GM23338 (cell line): Measurements from ENCODE around the gene SCIN.

Experiments
- CREB1 ChIP-seq: fragments of 250-450 bp; sonication (Bioruptor Pico); IDR thresholded peaks from 2 replicates; pipeline ENCODE4 v1.5.0; 2020; ENCODE audit warnings: low read depth, mild to moderate bottlenecking, moderate library complexity
- TF ChIP-seq, protein P1 (sequence below), 2 experiments: fragments of 200-600 bp in 1 of 2; sonication (generic) in 1 of 2; conservative IDR thresholded peaks; 2 replicates each; pipeline versions ENCODE4 v1.5.1 to v1.6.1; 2016 to 2017; ENCODE audit warnings: antibody characterized with exemption in 2 of 2, low read depth in 2 of 2, mild to moderate bottlenecking in 2 of 2, moderate library complexity in 1 of 2

- TF ChIP-seq, protein P1, sequence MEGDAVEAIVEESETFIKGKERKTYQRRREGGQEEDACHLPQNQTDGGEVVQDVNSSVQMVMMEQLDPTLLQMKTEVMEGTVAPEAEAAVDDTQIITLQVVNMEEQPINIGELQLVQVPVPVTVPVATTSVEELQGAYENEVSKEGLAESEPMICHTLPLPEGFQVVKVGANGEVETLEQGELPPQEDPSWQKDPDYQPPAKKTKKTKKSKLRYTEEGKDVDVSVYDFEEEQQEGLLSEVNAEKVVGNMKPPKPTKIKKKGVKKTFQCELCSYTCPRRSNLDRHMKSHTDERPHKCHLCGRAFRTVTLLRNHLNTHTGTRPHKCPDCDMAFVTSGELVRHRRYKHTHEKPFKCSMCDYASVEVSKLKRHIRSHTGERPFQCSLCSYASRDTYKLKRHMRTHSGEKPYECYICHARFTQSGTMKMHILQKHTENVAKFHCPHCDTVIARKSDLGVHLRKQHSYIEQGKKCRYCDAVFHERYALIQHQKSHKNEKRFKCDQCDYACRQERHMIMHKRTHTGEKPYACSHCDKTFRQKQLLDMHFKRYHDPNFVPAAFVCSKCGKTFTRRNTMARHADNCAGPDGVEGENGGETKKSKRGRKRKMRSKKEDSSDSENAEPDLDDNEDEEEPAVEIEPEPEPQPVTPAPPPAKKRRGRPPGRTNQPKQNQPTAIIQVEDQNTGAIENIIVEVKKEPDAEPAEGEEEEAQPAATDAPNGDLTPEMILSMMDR (conservative IDR thresholded peaks at IDR 0.05; ENCODE audit: low read depth in 2 of 2): no peak
- TF ChIP-seq CREB1: no peak
These were observed 65.3 kb downstream of the SCIN start for GRCh38 chr7:12635830-12636229.
